Activated T-cell treated with anti-CD3 and anti-CD28 coated beads for 1 hour (primary cell): ENCODE data around the gene OGDHL.
"Not testable (repeated sequence)": the region's sequence is repeated elsewhere in the genome, so short reads cannot be mapped to it uniquely, and the experiment has no call there.

ENCODE experiments used
- DNase-seq: peaks from one replicate; pipeline ENCODE4 v3.0.0-alpha.2; 2020; ENCODE audit warnings: low read depth

The OGDHL gene

DNA sequence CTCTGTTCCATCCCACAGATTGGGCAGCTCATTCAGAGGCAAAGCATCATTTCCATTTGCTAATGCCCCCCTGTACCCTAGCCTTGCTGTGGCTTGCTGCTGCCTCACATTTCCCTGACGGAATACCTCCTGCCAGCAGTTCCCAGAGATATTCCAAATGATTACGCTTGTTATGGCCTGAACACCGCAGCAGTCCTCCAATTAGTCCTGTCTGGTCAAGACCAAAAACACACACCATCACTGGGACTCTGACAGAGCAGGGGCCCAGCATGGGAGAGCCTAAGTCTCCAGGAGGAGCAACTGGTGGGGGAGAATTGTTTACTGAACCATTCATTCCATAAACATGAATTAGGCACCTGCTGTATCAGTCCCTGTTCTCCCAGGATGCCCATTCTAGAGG, 6.1 kb downstream of the OGDHL start:
- DNase-seq, result no peak

DNA sequence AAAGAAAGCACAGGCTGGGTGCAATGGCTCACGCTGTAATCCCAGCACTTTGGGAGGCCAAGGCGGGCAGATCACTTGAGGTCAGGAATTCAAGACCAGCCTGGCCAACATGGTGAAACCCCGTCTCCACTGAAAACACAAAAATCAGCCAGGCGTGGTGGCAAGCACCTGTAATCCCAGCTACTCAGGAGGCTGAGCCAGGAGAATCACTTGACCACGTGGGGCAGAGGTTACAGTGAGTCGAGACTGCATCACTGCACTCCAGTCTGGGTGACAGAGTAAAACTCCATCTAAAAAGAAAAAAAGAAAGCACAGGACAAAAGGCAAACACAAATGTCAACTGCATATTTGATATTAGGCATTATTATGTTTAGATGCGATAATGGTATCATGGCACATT, 7.2 kb downstream of the OGDHL start:
- DNase-seq, result not testable (repeated sequence)

DNA sequence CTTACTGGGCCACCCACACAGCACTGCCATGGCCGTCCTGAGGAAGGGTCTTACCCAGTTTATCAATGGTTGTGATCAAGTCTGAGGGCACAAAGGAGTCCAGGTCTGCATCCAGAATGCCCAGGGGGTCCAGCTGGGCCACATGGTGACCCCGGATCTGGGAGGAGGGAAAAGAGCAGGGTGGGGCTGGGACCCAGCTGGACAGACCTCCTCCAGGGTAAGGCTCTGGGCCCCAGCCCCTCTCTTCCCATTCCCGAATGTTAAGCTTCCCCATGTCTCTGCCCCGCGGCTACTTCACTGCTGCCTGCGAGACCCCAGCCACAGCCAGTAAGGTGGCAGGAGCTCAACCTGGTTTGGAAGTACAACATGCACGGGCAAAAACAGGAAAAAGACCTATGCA, 9.5 kb downstream of the OGDHL start:
- no peak for DNase-seq

DNA sequence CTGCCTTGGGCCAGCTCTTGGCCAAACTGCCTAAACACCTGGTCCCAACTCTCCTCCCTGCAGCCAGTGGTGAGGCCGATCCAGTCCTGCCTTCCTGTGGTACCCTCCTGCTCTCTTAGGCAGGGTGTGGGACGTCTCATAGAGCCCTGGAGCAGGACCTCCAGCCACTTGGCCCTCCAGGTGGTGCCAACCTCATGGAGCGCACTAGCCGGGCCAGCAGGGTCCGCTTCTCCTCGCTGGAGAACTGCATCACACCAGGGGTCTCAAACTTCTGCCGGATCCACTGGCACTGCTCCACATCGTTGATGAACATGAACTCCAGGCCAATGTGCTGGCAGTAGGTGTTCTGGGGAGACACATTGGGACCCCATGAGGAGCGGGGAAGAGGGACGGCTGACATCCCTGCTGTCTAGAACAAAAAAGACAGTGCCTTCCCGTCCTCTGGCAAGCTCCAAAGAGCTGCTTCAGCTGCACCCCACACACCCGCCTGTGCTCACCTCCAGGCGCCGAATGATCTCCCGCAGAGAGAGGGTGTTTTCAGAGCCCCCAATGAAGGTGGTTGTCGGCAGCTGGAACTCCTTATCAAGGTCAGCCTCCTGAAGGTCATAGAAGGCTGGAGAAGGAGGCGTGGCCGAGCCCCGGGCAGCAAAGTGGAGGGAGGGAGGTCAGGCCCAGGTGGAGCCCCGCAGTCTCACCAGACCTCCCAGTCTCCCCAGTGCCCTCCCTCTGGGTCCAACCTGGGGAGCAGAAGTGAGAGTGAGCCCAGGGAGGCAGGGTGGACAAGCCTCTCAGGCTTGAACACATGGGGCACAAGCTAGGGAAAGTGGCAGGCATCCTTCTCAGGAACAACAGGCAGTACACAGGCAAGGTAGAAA, 10.2 kb downstream of the OGDHL start:
- no peak for DNase-seq

DNA sequence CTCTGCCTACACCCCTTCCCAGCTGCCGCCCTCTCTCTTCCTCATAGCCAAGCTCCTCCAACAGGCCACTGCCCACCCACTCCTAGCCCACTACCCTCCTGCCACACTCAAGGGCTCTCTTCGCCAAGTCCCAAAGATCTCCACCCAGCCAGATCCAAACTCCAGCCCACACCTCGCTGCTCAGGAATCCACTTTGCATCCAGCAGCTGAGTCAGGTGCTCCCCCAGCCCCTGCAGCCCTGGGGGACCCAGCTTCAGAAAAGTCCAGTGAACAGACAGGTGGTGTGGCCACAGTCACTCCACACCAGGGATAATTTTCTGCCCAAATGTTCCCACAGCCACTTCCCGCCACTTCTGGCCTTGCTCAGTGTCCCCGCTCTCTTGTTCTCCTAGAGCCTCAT, 10.9 kb downstream of the OGDHL start:
- no peak for DNase-seq

DNA sequence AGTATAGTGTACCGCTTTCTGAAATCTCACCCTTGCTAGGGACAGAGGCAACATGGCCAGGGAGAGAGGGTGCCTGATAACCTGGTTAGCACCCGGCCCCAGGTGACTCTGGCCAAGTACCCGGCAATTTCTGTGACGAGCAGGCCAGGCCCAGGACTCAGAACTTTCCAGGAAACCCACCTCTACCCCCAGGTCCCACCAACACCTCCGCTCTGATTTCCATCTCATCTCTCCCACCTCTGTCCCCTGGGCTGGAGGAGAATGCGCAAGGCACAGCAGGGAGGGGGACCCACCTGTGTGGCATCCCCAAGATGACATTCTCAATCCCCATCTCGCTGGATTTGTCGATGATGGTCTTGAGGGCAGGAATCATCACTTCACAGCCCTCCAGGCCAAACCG, 11.6 kb downstream of the OGDHL start:
- no peak for DNase-seq

DNA sequence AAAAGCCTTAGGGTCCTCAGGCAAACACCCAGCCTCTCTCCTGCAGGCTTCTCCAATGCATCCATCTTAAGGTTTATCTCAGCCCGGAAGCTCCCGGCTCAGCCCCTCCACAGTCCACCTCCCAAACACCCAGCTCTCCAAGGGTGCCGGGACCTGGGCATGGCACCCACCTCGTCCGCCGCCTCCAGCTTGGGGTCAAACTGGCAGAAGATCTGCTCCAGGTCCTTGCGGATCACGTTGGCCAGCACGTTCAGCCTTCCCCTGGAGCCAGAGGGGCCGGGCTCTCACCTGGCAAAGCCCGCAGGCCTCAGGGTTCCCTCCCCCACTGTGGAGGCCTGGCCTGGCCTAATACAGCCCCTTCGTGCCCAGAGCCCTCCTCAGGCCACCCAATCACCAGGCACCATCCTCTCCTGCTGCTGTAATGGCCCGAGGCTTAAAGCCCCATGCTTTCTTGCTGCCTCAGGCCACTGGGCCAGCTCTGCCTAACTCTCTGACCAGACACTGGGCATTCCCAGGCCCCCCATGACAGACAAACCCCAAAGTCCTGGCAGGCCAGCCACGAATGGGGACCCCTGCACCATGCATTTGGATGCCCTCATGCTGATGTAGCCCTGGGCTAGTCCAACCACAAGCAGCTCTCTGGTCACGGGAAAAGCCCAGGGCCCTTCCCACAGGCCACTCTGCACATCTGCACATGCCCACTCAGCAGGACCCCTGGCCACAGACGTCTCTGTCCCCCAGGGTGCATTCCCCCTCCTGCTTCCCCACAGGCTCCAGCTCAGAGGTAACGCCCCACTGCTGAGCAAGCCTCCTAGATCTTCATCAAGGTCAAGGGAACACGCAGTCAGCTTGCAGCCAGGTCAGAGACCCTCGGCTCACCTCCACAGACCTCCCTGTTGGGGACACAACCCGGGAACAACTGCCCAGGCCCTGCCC, 12.3 kb downstream of the OGDHL start:
- no peak for DNase-seq

DNA sequence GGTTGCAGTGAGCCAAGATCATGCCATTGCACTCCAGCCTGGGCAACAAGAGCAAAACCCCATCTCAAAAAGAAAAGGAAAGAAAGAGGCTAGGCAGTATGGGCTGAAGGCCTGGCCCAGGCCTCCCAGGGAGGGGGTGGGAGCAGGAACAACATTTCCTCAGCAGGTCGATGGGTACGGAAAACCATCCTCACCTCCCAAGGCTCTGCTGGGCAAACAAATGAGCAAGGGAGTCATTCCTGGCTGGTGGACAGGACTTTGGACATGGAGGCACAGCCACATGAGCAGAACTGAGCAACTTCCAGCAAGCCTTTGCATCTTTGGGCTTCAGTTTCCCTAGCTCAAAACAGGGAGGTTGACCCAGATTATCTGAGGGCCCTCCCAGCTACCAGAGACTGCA, 13.0 kb downstream of the OGDHL start:
- DNase-seq, result no peak

DNA sequence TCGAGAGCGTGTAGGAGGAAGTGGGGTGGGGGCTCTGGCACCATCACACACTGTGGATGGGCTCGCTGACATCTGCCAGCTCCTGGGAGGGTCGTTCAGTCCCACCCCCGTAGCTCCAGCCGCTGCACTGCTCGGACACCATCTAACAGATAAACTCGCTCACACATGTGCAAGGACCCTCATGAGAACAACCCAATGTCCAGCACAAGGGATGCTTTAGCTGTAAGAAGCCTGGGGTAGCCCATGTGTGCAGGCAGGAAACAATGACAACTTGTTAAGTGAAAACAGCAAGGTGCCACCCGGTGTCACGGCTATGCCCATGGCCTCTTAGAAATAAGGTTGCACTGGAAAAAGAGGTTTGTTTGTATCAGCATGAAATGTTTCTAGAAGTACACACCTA, 14.1 kb downstream of the OGDHL start:
- no peak for DNase-seq

DNA sequence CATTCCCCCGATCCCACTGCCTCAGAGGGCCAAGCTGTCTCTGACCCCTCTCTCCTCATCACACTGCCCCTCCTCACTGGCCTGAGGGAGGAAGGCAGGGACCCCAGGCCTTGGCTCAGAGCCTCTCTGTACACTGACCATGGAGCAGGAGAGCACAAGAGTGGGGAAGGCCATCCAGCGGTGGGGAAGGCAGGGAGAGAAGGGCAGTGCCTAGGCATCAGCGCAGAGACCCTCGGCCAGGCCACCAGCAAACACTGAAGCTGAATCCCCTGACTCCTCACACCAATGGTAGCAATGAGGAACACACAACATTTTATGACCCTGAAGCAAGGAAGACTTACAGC, 14.8 kb downstream of the OGDHL start:
- no peak for DNase-seq

DNA sequence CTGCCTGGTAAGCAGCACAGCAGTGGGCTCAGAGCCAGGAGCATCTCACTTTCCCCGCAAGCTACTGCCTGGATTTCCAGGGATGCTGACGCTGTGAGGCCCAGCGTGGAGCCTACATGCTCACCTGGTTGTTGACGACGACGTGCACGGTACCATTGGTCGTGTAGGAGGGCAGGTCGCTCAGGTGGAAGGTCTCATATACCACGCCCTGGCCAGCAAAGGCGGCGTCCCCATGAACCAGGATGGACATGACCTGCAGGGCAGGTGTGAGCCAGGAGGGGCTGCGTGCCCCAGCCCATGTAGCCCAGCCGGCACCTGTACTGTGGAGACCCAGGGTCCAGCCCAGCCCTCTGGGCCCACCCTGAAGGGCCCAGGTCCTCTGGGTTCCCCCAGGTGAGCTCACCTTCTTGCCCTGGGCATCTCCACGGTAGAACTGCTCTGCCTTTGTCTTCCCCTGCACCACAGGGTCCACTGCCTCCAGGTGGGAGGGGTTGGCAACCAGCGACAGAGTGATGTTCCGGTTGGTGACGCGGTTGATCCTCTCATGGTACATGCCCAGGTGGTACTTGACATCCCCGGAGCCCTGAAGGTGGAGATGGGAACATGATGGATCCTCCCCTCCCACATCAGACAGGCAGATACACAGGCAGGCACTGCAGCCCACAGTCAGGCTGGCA, 15.4 kb downstream of the OGDHL start:
- no peak for DNase-seq

DNA sequence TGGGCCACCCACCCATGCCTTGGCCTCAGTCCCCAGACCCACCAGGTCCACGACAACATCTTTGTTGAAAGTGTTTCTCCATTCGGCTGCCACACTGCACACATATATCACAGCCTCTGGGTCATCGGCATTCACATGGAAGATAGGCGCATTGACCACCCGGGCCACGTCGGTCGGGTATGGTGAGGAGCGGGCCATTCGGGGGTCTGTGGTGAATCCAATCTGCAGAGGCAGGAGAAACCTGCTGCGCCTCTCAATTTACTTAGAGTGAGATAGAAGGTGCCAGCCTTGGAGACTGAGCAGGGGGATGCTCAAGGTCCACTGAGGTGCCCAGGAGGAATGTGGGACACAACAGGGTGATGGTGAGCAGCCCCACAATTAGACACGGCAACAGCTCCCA, 16.4 kb downstream of the OGDHL start:
- DNase-seq, result no peak

DNA sequence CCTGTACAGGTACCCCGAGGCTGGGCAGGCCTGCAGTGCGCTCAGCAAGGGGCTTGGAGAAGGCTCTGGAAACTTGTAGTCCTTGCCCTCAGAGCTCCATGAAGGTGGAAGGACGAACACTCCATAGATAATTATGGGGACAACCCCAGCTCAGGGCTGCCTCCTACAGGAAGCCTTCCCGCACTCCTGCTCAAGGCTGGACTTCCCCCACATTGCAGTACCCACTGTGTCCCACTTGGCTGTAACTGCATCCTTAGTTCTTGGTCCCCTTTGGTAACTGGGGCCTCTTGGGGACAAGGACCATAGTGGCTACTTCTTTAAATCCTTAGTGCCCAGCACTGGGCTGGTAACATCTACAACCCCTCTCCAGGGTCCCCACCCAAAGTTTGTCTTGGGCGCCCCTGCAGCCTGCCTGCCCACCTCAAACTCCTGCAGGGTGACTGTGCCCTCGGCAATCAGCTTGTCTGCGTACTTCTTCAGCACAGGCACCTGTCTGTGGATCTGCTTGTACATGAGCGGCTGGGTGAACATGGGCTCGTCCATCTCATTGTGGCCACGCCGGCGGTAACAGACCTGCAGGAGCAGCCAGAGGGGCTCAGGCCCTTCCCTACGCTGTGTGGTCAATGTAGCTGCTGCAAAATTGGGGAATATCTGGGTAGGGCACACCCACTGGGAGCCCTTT, 17.1 kb downstream of the OGDHL start:
- DNase-seq, result no peak

DNA sequence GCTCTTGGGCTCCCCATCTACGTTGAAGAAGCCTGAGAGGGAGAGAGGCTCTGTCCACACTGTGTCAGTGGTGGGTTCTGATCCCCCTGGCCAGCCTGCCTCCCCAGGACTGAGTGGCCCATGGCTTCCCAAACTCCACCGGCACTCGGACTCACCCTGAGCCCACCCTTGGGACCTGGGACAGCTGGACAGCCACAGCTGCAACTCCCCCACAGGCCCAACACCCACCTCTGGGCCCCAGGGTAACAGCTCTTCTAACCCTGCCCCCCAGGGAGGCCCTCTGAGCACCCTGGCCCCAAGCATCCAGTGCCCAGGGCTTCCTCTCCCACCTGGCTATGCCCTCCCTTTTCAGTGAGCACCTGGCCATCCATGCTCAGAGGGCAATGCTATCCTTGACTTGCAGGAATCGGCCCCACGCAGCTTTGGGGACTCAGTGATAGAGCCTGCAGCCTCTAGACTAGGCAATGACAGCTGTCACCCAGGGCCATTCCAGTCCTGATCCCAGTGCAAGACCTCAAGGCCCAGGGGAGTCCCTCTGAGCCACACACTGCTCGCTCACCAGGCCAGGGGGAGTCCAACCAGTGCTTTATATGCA, 17.9 kb downstream of the OGDHL start:
- no peak for DNase-seq

DNA sequence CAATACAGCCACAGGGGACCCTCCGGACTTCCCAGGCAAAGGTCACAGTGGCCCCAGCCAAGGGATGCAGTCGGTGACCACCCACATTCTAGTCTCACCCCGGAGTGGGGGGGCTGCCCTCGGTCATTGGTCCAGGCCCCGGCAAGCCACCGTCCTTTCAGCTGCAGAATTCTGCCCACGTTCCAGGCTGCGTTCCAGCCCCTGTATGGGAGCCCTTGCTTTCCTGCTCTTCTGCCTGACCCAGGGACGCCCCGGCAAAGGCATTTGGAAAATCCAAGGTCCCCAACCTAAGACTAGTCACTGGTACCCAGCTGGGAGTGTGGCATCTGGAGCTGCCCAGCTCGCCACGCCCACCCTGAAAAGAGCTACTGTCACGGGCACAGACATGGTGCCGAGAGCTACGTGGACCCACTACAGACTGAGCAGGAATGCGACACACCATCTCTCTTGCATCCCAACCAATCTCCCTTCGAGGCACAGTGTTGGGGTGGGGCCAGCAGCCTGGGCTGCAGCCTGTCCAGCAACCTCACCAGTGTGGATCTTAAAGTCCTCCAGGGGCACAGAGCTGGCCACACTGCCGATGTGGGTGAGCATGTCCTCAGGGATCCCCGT, 18.6 kb downstream of the OGDHL start:
- no peak for DNase-seq

DNA sequence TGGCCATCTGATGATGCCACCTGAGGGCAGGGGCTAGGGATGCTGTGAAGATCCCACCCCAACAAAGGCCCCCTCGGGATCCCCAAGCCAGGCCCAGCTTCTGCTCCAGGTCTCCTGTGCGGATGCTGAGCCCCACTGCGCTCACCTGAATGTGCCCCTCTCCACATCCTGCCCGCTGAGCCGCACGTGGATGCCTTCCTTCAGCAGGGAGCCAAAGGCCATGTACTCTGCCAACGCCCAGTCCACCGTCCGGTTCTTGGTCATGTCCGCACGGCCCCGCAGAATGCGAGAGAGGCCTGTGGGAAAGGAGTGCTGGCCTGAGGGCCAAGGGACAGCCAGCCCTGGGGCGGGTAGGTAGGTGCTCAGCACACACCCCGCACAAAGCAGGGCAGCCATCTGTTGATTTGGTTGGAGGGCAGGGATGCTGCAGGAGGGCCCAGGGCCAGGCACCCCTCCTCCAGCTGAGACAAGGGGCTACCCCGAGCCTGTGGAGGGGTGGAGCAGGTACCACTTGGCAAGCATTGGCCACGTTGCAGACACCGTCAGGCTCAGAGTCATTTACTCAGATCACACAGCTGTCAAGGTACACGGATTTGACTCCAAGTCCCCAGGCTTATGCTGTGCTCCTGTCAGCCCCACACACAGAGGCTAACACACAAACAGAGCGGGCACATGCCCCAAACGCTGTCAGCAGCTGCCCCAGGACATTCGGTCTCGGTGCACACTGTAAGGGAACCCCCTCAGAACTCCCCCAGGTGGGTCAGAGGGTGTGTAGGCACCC, 19.2 kb downstream of the OGDHL start:
- no peak for DNase-seq

DNA sequence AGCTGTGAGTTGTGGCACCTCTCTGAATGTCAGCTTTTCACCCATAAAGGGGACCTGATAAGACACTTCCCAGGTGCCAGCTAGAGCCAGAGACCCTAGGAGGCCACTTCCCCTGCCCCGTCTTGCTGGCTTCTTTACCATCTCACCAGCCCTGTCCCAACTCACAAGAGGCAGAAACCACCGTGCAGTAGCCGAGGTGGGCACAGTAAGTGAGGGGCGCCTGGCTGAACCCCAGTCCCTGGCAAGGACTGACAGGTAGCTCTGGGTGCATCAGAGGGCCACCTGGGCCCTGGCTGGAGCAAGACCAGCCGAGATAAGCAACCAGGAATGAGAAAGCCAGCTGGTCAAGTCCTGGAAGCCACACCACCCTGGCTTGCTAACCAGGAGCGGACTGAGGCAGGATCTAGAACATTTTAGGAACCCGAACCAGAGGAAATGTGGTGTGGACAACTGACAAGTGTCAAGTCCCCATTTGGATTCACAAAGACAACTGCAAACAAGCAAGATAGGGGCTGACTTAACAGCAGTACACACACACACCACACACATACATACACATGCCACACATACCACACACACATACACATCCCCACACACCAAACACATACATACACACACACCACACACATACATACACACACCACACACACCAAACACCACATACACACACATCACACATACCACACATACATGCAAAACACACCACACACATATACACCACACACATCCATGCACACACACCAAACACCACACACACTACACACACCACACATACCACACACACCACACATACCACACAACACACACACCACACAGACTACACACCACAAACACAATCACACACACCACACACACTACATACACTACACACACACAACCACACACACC, 20.8 kb downstream of the OGDHL start:
- no peak for DNase-seq

DNA sequence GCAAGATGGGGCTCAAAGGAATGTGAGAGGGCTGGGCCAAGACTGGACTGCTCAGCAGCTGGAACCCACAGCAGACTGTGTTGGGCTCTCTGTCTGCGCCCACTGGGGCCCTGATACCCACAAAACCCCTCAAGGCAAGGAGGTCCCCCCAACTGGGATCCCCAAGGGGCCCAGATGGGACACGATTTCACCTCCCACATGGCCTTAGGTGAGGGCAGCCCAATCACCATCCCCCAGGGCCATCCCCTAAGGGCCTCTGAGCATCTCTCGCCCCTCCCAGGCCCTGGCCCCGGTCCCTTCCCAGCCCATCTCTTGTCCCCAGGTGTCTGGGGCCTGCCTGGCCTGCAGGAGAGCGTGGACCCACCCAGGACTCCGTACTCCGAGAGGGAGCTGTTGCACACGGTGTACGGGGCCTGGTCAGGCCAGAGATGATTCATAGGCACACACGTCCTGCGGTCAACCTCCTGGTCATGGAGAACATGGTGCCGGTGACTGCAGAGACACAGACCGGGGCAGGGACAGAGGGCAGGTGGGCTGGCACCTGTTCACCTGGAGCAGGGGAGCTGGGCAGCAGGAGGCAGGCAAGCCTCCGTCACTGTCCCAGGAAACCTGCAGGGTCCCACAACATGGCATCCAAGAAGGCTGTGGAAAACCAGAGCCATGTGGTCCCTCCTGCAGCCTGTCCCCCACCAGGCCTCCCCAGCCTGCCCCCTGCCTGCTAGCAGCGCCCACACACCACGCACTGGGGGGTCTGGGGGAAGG, 21.6 kb downstream of the OGDHL start:
- no peak for DNase-seq

DNA sequence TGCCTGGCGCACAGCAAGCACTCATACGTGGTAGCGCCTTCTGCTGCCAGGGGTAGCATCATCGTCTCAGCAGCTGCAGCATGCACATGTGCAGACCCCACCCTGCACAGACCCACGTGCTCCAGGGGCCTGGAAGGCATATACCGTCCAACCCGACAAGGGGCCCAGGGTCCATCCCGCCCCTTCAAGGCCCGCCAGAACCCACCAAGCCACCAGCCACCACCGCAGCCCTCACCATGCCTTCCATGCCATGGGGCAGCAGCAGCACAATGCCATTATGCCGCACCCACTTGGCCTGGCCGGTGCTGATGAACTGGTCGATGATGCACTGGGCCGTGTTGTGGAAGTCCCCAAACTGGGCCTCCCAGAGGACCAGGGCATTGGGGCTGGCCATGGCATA, 22.7 kb downstream of the OGDHL start:
- DNase-seq, result no peak
